SK-N-SH treated with all-trans-retinoic acid at 6 μM for 48 hours (cell line): ENCODE data around the gene DGUOK.

Experiments
- ATAC-seq: fragments of 200-7000 bp; cut with Tn5 transposase; 3 replicates; pipeline ENCODE4 v1.9.1; 2020; ENCODE audit warnings: mild to moderate bottlenecking, moderate library complexity
- ARNTL ChIP-seq: fragments of 450-650 bp; formaldehyde crosslinking; IDR thresholded peaks from 2 replicates; pipeline ENCODE4 v1.5.0; 2020; ENCODE audit warnings: low read depth, mild to moderate bottlenecking, moderate library complexity, borderline replicate concordance
- BACH2 ChIP-seq: fragments of 250-450 bp; sonication (Bioruptor Pico); IDR thresholded peaks from 2 replicates; pipeline ENCODE4 v1.9.0; 2021; ENCODE audit warnings: mild to moderate bottlenecking, borderline replicate concordance
- CSDC2 ChIP-seq: fragments of 250-450 bp; sonication (Bioruptor Pico); IDR thresholded peaks from 2 replicates; pipeline ENCODE4 v1.5.0; 2020; ENCODE audit warnings: mild to moderate bottlenecking, moderate library complexity
- CSRNP3 ChIP-seq: fragments of 250-450 bp; sonication (Bioruptor Pico); IDR thresholded peaks from 2 replicates; pipeline ENCODE4 v1.5.1; 2021; ENCODE audit warnings: mild to moderate bottlenecking, moderate library complexity
- ESRRG ChIP-seq: fragments of 250-450 bp; sonication (Bioruptor Pico); IDR thresholded peaks from 2 replicates; pipeline ENCODE4 v1.6.1; 2021; ENCODE audit warnings: mild to moderate bottlenecking
- ISL1 ChIP-seq: fragments of 250-450 bp; sonication (Bioruptor Pico); IDR thresholded peaks from 2 replicates; pipeline ENCODE4 v2.1.2; 2022; ENCODE audit warnings: mild to moderate bottlenecking, moderate library complexity
- OSR1 ChIP-seq: fragments of 250-450 bp; sonication (Bioruptor Pico); IDR thresholded peaks from 2 replicates; pipeline ENCODE4 v1.8.0; 2022; ENCODE audit warnings: moderate library complexity, mild to moderate bottlenecking, inconsistent platforms
- POU6F1 ChIP-seq: fragments of 250-450 bp; sonication (Bioruptor Pico); IDR thresholded peaks from 2 replicates; pipeline ENCODE4 v1.8.0; 2021; ENCODE audit warnings: low read depth, mild to moderate bottlenecking, moderate library complexity, borderline replicate concordance
- RARB ChIP-seq: fragments of 250-450 bp; sonication (Bioruptor Pico); IDR thresholded peaks from 2 replicates; pipeline ENCODE4 v1.8.0; 2021; ENCODE audit warnings: mild to moderate bottlenecking, moderate library complexity
- TCF4 ChIP-seq: fragments of 250-450 bp; sonication (Bioruptor Pico); IDR thresholded peaks from 2 replicates; pipeline ENCODE4 v1.8.0; 2021; ENCODE audit warnings: mild to moderate bottlenecking, moderate library complexity, borderline replicate concordance
- TSHZ2 ChIP-seq: fragments of 250-450 bp; sonication (Bioruptor Pico); IDR thresholded peaks from 2 replicates; pipeline ENCODE4 v1.5.0; 2020; ENCODE audit warnings: mild to moderate bottlenecking, moderate library complexity
- ZC3H10 ChIP-seq: fragments of 250-450 bp; sonication (Bioruptor Pico); IDR thresholded peaks from 2 replicates; pipeline ENCODE4 v1.5.1; 2021; ENCODE audit warnings: mild to moderate bottlenecking, moderate library complexity
- ZFP3 ChIP-seq: fragments of 250-450 bp; sonication (Bioruptor Pico); IDR thresholded peaks from 2 replicates; pipeline ENCODE4 v1.5.0; 2020; ENCODE audit warnings: mild to moderate bottlenecking, moderate library complexity
- ZFP30 ChIP-seq: fragments of 450-650 bp; formaldehyde crosslinking; IDR thresholded peaks from 2 replicates; pipeline ENCODE4 v1.5.0; 2022; ENCODE audit warnings: mild to moderate bottlenecking, moderate library complexity
- ZNF565 ChIP-seq: fragments of 450-650 bp; formaldehyde crosslinking; conservative IDR thresholded peaks from 2 replicates; pipeline ENCODE4 v1.5.0; 2020; ENCODE audit warnings: low read depth, mild to moderate bottlenecking, moderate library complexity
- ZNF70 ChIP-seq: fragments of 450-650 bp; formaldehyde crosslinking; IDR thresholded peaks from 2 replicates; pipeline ENCODE4 v1.5.0; 2020; ENCODE audit warnings: mild to moderate bottlenecking, moderate library complexity
- ZNF8 ChIP-seq: fragments of 450-650 bp; formaldehyde crosslinking; IDR thresholded peaks from 2 replicates; pipeline ENCODE4 v1.5.0; 2020; ENCODE audit warnings: mild to moderate bottlenecking, moderate library complexity

Gene DGUOK

GRCh38 chr2:73986085-73986681, 59.5 kb downstream of the DGUOK start:
- TF ChIP-seq TCF4 (CRISPR knock-in tag) (no peak), ZNF565 (no peak), RARB (no peak), CSRNP3 (CRISPR knock-in tag) (no peak), ARNTL (CRISPR knock-in tag) (no peak), ZC3H10 (CRISPR knock-in tag) (no peak), TSHZ2 (no peak), POU6F1 (CRISPR knock-in tag) (no peak), ESRRG (CRISPR knock-in tag) (no peak), ZNF8 (CRISPR knock-in tag) (no peak), ZFP30 (CRISPR knock-in tag) (no peak), BACH2 (CRISPR knock-in tag) (no peak)
- TF ChIP-seq, all 23 proteins: peak for 0
- ATAC-seq, result no peak

- no peak for TF ChIP-seq ISL1
- TF ChIP-seq ESRRG (CRISPR knock-in tag), result no peak
- peak; percentile 53; the same call in 1 of the 2 replicates for TF ChIP-seq CSDC2 (CRISPR knock-in tag)
These were observed 60.6 kb downstream of the DGUOK start for GRCh38 chr2:73987109-73987947.

GRCh38 chr2:73987948-73988700, 61.4 kb downstream of the DGUOK start:
- no peak for ATAC-seq
- no peak for TF ChIP-seq ZNF70 (CRISPR knock-in tag)

More at GRCh38 chr2:73987109-73987947, 60.6 kb downstream of the DGUOK start:
- ATAC-seq, result peak; percentile 88

- TF ChIP-seq ZC3H10 (CRISPR knock-in tag), result no peak
- no peak for TF ChIP-seq CSRNP3 (CRISPR knock-in tag)
- no peak for TF ChIP-seq CSDC2 (CRISPR knock-in tag)
- TF ChIP-seq TSHZ2, result no peak
- no peak for TF ChIP-seq ZFP3 (CRISPR knock-in tag)
- TF ChIP-seq ESRRG (CRISPR knock-in tag), result no peak
- no peak for TF ChIP-seq OSR1 (CRISPR knock-in tag)
- TF ChIP-seq ZNF8 (CRISPR knock-in tag), result no peak
These were observed 63.3 kb downstream of the DGUOK start for GRCh38 chr2:73989972-73990371.

More at GRCh38 chr2:73989972-73990371, 63.3 kb downstream of the DGUOK start:
- ATAC-seq, result no peak
